ENCODE results near the gene PXN.

DNA sequence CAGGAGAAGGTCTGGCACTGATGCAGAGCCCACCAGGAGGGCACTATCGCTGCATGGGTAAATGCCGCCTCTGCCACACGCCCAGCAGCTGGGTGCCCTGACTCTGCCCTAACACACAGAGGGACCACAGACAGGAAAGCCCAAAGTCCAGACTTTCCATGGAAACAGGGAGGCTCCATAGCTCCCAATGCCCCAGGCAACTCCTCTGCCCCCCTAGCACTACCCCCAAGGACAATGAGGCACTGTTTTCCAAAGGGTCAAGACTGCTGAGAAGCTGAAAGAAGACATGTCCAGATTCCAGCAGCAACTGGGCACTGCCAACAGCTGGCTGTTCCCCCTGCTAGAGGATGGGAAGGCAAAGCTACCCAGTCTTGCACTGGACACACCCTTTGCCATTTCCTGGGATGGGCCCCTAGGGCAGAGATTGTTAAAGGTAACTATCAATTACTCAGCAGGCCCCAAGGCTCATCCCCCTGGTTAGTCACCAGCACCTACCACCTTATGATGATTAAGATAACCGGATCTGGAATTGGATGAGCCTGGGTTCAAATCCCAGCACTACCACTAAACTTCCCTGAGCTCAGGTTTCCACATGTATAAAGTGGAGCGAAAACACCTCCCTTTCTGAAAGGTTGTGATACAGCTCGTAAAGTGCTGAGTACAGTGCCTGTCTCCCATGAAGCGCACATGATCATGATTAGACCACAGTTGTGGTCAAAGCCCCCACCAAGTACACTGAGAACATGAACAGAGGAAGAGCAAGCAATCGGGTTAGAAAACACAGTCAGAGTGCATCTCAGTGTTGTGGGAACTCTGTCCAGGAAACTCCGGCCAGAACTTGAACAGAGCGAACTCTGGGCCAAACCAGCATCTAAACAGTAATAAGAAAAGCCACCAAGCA is 3.3 kb downstream of the PXN start:
- TF ChIP-seq, protein P1, sequence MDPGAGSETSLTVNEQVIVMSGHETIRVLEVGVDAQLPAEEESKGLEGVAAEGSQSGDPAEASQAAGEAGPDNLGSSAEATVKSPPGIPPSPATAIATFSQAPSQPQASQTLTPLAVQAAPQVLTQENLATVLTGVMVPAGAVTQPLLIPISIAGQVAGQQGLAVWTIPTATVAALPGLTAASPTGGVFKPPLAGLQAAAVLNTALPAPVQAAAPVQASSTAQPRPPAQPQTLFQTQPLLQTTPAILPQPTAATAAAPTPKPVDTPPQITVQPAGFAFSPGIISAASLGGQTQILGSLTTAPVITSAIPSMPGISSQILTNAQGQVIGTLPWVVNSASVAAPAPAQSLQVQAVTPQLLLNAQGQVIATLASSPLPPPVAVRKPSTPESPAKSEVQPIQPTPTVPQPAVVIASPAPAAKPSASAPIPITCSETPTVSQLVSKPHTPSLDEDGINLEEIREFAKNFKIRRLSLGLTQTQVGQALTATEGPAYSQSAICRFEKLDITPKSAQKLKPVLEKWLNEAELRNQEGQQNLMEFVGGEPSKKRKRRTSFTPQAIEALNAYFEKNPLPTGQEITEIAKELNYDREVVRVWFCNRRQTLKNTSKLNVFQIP (CRISPR knock-in tag; IDR thresholded peaks at IDR 0.05; ENCODE audit: borderline replicate concordance, low read depth): no peak
- TF ChIP-seq ARNTL (CRISPR knock-in tag; IDR thresholded peaks at IDR 0.05; ENCODE audit: borderline replicate concordance, low read depth) (no peak), ESRRG (CRISPR knock-in tag; IDR thresholded peaks at IDR 0.05) (no peak)
- TF ChIP-seq, protein P2, sequence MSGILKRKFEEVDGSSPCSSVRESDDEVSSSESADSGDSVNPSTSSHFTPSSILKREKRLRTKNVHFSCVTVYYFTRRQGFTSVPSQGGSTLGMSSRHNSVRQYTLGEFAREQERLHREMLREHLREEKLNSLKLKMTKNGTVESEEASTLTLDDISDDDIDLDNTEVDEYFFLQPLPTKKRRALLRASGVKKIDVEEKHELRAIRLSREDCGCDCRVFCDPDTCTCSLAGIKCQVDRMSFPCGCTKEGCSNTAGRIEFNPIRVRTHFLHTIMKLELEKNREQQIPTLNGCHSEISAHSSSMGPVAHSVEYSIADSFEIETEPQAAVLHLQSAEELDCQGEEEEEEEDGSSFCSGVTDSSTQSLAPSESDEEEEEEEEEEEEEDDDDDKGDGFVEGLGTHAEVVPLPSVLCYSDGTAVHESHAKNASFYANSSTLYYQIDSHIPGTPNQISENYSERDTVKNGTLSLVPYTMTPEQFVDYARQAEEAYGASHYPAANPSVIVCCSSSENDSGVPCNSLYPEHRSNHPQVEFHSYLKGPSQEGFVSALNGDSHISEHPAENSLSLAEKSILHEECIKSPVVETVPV (CRISPR knock-in tag; IDR thresholded peaks at IDR 0.05): no peak

Data from SK-N-SH treated with all-trans-retinoic acid at 6 μM for 48 hours (cell line).